GM19395 (cell line): ENCODE data around the gene DSN1.
A peak's percentile ranks its signal among the peaks of the same experiment; 100 is the strongest.
"Not testable (repeated sequence)": the region's sequence is repeated elsewhere in the genome, so short reads cannot be mapped to it uniquely, and the experiment has no call there.

Source experiments
- ATAC-seq: cut with Tn5 transposase; IDR thresholded peaks from one replicate; pipeline ENCODE4 v1.9.1; 2021; ENCODE audit warnings: mild to moderate bottlenecking, moderate library complexity; ENCODE audit not compliant: unreplicated experiment

DSN1 gene, protein sequence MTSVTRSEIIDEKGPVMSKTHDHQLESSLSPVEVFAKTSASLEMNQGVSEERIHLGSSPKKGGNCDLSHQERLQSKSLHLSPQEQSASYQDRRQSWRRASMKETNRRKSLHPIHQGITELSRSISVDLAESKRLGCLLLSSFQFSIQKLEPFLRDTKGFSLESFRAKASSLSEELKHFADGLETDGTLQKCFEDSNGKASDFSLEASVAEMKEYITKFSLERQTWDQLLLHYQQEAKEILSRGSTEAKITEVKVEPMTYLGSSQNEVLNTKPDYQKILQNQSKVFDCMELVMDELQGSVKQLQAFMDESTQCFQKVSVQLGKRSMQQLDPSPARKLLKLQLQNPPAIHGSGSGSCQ

DNA sequence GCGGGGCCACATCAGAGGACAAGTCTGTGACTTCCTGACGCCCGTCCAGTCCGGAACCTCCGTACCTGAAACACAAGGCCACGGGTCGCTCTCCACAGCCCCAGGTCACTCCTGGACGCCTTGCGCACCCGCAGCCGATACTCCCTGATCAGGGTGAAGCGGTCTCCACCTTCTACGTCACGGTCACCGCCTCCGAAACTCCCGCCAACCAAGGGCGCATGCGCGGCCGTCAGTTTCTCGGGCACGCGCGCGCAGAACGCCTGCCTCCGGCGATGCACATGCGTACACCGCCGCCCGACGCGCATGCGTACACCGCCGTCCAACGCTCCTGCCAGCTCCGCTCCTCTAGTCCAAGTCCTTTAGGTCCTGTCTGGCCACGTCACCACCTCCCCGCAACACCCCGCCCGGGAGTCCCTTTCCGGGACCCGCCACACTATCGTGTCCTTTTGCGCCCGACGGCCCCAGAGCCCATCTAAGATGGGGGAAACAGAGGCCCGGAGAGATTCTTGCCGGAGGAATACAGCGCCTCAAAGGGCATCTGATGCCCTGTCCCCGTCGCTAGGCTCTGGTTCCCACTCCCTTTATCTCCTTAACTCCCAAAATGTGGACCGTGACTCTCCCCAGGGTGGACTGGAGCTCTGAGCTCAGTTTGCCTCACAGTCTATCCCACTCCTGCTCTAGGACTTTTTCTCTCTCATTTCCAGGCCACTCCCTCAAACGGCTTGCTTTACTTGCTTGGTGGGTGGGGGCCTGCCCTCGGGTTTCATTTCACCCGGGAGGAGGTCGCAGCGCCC lies at the start of gene DSN1:
Gene DSN1, minus strand, starts transcription at position 167 of the 794 bp plus-strand sequence. CDS start 2,305 bp downstream, outside the sequence.
- peak; percentile 81 for ATAC-seq

DNA sequence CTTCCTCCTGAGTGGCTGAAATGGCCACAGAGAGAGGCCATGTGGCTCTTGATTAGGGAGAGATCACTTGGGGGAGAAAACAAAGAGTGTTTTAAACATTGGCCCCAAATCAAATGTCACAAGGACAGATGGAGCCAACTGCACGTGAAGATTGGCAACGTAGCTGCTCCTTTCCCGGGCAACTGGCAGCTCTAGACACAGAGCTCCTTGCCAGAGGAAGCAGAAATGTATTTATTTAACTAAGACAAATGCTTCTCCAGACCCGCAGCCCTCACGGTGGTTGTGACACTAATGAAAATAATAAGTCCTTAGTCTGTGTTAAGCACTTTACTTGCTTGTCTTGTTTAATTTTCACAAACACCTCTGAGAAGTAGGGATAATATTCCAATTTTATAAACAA lies 49.6 kb upstream of the DSN1 start:
- ATAC-seq = no peak

DNA sequence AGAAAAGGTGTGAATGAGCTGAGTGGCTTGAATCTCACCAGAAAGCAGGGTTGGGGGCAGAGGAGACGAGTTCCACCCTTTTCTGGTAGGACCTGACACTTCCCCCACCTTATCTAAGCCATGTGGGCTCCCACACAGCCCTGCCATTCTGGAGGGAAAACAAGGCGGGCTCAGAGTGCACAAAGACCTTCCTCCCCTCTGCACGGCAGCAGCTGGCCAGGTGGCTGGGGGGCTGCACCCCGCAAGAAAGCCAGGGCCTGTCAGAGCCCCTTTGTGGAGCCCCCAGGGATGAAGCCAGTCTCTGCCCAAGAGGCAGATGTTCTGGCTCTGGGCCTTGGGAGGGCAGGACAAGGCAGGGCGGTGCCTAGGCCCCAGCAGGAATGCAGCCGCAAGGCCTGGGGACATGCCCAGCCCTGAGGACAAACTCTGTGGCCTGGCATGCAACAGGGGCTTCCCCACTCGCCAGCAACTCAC lies 48.4 kb upstream of the DSN1 start:
- ATAC-seq = no peak

DNA sequence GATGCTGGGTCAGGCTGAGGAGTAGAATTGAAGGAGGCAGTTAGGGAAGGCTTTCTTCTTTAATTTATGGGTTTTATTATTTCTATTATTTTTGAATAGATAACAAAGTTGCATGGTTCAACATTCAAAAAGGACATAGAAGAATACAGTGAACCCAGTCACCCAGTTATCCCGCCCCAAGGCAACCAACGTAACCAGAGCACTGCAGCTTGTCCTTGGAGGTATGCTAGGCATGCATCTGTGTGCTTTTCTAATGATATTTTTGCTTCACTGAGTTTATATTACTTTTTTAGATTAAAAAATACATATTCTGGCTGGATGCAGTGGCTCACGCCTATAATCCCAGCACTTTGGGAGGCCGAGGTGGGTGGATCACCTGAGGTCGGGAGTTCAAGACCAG lies 47.4 kb upstream of the DSN1 start:
- ATAC-seq = no peak

DNA sequence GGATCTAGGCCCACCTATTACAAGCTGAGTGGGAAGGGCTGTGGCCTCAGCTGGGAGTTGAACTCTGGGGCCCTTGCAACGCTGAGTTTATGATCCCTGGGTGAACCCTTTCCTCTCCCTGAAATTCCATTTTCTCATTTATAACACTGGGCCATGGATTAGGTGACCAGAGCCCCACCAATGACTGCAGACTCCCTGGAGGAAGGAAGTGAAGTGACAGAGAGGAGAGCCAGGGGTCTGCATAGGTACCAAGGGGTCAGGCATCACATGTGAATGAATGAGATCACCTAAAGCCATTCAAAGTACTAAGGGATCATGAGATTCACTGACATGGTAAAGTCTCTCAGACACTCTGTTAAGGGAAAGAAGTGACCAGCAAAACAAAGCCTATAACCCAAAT lies 46.5 kb upstream of the DSN1 start:
- ATAC-seq = no peak

DNA sequence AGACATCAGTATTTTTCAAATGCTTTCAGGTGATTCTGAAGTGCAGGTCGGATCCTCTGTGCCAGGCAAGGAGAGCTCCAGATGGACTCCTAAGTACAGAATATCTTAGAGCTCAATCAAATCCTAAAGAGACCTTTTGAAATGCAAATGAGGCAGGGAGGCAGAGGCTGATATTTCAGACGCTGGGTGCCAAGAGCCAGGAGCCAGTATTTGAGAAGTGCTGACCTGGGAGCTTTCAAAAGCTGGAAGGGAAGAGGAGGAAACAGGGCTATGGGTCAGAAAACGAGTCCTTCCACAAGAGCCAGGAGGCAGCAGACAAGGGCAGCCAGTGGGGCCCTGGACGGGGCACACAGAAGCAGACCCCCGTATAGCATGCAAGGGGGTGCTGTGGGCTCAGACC lies 46.1 kb upstream of the DSN1 start:
- no peak for ATAC-seq

DNA sequence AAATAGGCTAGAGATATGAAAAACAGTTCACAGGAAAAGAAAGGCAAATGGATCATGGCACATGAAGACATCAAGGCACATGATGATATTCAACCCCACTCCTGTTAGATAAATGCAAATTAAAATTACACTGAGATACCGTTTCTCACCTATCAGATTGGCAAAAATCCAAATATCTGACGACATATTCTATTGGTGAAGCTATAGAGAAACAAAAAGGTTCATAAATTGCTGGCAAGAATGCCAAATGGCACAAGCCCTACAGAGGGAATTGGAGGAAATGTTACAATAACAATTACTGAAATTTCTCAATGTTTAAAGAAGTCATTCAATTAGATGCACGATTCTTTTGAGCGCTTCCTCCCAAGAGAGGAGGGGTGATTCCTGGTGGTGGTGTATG lies 45.3 kb upstream of the DSN1 start:
- ATAC-seq = no peak

DNA sequence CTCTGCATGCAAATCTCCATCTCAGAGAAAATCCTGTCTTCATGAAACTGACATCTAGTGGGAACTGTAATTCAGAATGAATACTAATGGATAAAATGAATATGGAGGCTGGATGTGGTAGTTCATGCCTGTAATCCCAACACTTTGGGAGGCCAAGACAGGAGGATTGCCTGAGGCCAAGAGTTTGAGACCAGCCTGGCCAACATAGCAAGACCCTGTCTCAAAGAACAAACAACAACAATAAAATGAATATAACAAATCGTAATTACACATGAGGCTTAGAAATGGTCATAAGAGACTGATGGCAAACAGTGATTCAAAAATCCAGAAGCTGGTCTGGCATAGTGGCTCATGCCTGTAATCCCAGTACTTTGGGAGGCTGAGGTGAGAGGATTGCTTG lies 44.6 kb upstream of the DSN1 start:
- no peak for ATAC-seq

DNA sequence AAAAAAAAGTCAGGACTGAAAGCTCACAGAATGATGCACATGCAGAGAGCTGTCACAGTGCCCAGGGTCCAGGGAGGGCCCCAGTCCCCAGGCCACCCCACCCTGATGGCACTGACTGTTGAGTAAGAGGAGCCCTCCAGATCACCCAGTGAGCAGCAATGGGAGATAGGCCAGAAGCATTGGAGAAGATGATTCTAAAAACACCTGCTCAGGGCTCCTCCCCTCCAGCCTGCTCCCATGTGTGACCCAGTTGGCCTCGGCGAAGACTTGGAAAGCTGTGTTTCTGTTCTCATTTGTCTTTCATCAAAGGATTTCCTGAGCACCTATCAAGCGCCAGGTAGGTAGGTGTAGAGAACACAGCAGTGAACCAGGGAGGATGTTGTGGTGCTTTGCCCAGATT lies 43.9 kb upstream of the DSN1 start:
- ATAC-seq = no peak

DNA sequence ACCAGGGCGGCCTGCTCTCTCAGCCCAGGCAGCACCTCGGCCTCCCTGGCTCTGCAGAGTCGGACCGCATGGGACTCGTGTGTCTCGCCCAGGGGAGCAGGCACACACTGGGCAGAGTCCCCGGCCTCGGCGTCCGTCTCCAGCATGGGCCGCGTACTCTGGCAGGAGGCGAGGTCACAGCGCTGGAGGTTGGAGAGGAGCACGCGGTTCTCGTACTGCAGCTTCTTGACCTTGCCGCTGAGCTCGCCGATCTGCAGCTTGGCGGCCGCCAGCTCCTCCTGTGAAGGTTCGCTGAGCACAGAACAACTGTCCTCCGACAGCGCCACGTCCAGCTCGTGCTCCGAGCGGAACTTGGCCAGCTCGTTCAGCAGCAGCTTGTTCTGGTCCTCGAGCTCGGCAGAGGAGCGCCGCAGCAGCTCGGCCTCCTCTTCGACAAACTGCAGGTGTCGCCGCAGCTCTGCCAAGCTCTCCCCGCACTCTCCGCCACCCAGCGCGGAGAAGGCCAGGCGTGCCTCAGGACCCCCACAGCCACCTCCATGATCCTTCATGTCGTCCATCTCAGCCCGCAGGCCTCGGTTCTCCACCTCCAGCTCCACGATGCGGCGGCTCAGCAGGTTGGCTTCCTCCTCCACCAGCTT lies 42.0 kb upstream of the DSN1 start:
- ATAC-seq = no peak

DNA sequence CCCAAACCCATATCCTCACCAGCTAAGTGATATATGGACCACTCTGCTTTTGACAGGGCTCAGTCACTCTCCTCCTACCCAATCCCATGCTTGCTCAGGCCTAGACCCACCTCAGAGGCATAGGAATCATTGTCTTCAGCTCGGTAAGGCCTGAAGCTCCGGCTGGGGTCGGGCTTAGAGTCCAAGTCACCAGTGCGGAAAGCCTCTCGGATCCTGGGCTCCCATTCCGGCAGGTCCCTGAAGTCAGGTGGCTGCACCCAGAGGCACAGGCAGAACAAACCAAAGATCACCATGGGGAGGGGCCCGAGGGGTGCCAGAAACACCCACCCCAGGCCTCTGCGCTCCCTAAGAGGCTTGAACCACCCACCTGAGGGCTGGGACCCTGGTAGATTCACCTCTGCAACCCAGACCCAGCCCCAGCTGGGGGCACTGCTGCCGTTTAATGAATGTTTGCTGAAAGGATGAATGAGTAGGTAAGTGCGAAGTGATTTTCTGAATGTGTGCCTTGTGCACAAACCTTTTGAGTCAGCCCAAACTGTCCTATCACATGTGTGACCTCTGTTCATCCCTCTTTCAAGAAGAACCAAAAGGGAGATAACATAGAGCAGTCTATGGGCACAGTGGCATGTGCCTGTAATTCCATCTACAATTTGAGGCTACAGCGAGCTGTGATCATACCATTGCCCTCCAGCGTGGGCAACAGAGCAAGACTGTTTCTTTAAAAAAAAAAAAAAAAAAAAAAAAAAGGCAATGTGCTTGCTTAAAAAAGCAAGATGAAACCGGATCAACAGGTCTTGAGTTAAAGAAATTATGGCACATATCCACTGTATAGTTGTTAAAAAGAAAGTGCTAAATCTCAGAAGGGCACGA lies 39.3 kb upstream of the DSN1 start:
- ATAC-seq = no peak

DNA sequence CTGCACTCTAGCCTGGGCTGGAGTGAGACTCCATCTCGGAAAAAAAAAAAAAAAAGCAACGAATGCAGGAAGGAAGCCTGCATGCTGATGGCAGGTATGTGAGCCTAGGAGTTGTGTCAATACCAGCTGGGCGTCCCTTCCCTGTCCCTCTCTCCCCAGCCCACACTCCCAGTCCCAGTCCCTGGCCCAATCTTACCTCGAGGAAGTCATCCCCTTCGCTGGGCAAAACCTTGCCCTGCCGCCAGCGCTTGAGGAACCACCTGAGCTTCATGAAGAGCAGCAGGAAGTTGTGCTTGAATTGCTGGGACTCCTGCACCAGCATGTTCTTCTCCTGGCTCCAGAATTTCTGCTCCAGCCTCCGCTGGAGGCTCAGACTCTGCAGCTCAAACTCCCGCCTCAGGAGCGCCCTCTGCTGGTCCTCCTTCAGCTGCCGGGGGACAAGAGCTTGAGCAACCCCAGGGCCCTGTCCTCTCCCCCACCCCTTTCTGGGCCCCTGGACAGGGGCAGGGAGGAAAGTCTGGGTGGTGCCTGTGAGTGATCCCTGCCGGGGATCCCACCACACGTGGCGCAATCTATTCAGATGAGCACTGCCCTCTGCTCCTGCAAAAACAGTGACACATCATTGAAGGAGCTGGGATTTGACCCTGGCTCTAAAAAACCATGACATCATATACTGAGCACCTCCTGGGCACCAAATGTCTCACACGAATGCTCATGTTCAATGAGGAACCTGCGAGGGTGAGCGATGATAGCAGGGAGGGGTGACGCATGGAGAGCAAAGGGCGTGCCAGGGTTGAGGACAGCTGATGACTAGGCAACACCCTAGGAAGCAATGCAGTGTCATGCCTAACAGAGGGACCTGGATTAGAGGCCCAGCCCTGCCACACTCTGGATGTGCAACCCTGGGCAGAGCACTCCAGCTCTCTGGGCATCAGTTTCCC lies 35.0 kb upstream of the DSN1 start:
- no peak for ATAC-seq

DNA sequence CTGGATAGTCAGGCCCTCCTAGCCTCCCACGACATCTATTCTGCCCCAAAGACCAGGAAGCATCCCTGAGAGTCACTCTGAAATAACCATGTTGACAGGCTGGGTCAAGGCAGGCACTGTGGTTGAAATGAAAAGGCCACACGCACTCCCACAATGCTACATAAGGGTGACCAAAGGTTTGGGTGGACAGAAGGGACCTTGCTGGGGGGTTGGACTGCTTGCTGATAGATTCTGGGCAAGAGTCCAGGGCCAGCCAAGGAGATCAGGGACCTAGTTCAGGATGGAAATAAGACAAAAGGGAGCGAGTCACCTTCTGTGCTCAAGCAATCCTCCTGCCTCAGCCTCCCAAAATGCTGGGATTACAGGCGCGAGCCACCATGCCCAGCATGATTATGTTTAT lies 32.5 kb upstream of the DSN1 start:
- ATAC-seq = no peak

DNA sequence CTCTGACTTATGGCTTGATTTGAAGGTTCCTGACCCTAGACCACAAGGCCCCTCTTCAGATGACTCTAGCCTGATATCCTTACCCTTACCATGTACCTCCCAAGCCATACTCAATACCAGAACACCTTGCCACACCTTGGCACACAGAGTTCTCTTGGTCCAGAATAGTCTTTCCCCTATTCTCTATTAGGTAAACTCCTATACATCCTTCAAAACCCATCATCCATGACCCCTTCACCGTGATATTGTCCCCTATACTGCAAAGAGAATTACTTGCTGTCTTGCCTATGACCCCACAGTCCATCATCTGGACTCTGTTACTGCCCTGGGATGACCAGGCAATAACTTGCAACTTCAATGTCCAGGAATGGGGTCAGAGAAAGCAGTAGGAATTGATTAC lies 31.8 kb upstream of the DSN1 start:
- ATAC-seq = no peak

DNA sequence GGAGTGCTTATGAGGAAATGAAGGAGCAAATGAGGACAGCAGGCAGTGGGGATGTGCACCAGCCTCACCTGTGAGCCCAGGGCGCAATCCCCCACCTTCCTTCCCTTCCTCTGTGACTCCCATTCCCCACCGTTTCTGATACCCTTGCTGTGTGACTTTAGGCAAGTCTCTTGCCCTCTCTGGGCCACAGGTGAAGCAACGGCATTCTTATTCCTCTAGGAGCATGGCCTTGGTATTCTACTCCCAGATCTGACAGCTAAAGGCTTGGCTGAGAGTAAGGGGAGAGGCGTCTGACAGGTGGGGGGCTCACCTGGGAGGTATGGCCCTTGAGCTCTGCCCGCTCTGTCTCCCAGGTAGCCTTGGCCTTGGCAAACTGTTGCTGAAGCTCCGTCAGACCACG lies 30.9 kb upstream of the DSN1 start:
- no peak for ATAC-seq

DNA sequence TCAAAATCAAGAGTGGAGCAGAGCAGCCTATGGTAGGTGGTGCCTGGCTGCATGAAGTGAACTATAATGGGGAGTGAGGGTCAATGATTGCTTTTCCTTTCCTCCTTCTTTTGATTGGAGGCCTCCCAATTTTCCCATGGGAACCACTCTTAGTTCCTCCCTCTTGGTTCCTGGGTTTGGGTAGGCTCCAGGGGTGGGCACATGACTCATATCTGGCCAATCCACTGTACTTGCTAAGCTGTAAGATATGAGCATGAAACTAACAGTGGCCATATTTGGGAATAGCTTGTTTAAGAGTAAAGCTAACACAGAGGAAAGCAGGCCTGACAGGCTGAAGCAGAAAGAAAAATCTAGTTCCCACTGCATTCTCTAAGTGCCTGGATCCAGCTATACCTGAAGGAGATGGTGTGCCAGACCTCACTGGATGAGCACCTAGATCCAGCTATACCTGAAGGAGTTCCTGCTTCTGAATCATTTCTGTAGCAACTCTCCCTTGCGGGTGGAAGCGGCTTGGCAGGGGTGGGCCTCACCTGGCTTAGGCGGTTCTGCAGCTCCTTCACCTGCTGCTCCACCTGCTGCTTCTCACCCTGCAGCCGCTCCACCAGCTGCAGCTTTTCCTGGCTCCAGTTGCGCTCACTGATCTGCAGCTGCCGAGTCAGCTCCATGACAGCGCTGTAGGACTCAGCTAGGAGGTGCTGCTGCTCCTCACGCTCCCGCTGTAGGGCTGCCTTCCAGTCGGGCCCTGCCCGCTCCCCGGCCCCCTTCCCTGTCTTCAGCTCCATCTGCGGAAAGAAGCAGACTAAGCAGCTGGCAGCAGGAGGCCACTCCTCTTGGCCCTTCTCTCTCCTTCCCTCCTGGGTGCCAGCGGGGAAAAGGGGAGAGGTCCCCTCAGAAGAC lies 29.0 kb upstream of the DSN1 start:
- ATAC-seq = no peak

DNA sequence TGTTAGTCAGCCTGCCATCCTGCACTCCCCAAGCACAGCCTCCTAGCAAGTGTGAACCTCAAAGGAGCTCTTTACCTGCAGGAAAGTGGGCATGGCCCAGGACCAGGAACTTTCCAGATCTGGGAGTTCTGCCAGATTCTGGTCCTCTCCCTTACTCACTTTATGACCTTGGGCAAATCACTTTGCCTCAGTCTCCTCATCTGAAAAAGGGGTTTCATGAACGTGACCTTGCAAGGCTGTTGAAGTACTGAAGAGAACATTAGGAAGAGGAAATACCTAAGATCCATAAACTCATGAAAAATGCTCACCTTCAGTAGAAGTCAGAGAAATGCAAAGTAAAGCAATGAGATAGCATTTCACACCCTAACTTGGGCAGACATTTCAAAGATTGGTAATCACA lies 26.8 kb upstream of the DSN1 start:
- ATAC-seq = no peak

DNA sequence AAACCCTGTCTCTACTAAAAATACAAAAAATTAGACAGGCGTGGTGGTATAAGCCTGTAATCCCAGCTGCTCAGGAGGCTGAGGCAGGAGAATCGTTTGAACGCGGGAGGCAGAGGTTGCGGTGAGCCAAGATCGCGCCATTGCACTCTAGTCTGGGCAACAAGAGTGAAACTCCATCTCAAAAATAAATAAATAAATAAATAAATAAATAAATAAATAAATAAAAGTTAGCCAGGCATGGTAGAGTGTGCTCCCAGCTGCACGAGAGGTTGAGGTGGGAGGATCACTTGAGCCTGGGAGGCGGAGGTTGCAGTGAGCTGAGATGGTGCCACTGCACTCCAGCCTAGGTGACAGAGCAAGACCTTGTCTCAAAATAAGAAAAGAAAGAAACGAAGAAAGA lies 25.8 kb upstream of the DSN1 start:
- not testable (repeated sequence) for ATAC-seq

DNA sequence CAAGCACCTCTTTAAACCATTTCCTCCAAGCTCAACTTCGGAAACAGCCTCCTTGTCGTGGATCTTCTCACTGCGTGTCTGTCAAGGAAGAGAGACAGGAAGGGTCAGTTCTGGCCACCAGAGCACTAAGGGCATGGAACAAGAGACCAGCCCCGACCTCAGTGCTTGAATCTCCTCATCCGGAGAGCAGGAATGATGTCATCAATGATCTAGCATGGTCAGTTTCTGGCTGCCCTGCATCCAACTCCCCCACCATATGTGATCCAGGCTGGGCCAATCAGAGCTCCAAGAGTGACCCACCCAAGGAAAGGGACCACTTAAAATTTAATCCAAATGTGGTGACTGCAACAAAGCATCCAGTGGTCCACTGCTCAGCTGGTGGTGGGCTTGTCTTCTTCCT lies 23.3 kb upstream of the DSN1 start:
- ATAC-seq = no peak
